HepG2 (cell line): ENCODE results near the gene PPP4R4.
A peak's percentile ranks its signal among the peaks of the same experiment; 100 is the strongest.

ENCODE experiments used
- ARHGAP35 ChIP-seq: sonication (generic); formaldehyde crosslinking; IDR thresholded peaks from 2 replicates; pipeline ENCODE4 v1.9.0; 2022; ENCODE audit warnings: mild to moderate bottlenecking, inconsistent platforms, moderate library complexity, missing genetic modification reagents, borderline replicate concordance
- GTF2F1 ChIP-seq: fragments of 150-350 bp; IDR thresholded peaks from 2 replicates; pipeline ENCODE4 v1.6.1; 2014; ENCODE audit warnings: low read length
- HDAC2 ChIP-seq: sonication (generic); formaldehyde crosslinking; IDR thresholded peaks from 2 replicates; pipeline ENCODE4 v1.4.0; 2020; ENCODE audit warnings: missing genetic modification reagents
- KDM5A ChIP-seq: fragments of 200-600 bp; sonication (generic); IDR thresholded peaks from 2 replicates; pipeline ENCODE4 v1.7.0; 2018; ENCODE audit warnings: antibody characterized with exemption, mild to moderate bottlenecking, low read length, borderline replicate concordance
- NR2C2 ChIP-seq: sonication (generic); formaldehyde crosslinking; IDR thresholded peaks from 2 replicates; pipeline ENCODE4 v1.4.0; 2020; ENCODE audit warnings: missing genetic modification reagents, mild to moderate bottlenecking, moderate library complexity, borderline replicate concordance
- ZNF766 ChIP-seq: sonication (generic); formaldehyde crosslinking; IDR thresholded peaks from 2 replicates; pipeline ENCODE4 v1.5.0; 2020; ENCODE audit warnings: missing genetic modification reagents, borderline replicate concordance
- TF ChIP-seq, protein P1 (sequence below): sonication (generic); formaldehyde crosslinking; IDR thresholded peaks from 2 replicates; pipeline ENCODE4 v1.4.0; 2020; ENCODE audit warnings: mild to moderate bottlenecking, missing genetic modification reagents
- TF ChIP-seq, protein P2 (sequence below): sonication (generic); formaldehyde crosslinking; IDR thresholded peaks from 2 replicates; pipeline ENCODE4 v1.5.0; 2020; ENCODE audit warnings: mild to moderate bottlenecking, missing genetic modification reagents, moderate library complexity
- TF ChIP-seq, protein P3 (sequence below): sonication (generic); formaldehyde crosslinking; IDR thresholded peaks from 2 replicates; pipeline ENCODE4 v1.4.0; 2020; ENCODE audit warnings: missing genetic modification reagents

GRCh38 chr14:94321421-94322271 lies 147.5 kb downstream of the PPP4R4 start:
- no peak for TF ChIP-seq ZNF766 (CRISPR knock-in tag)
- TF ChIP-seq HDAC2 (CRISPR knock-in tag): no peak
- TF ChIP-seq, protein P1, sequence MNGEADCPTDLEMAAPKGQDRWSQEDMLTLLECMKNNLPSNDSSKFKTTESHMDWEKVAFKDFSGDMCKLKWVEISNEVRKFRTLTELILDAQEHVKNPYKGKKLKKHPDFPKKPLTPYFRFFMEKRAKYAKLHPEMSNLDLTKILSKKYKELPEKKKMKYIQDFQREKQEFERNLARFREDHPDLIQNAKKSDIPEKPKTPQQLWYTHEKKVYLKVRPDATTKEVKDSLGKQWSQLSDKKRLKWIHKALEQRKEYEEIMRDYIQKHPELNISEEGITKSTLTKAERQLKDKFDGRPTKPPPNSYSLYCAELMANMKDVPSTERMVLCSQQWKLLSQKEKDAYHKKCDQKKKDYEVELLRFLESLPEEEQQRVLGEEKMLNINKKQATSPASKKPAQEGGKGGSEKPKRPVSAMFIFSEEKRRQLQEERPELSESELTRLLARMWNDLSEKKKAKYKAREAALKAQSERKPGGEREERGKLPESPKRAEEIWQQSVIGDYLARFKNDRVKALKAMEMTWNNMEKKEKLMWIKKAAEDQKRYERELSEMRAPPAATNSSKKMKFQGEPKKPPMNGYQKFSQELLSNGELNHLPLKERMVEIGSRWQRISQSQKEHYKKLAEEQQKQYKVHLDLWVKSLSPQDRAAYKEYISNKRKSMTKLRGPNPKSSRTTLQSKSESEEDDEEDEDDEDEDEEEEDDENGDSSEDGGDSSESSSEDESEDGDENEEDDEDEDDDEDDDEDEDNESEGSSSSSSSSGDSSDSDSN (CRISPR knock-in tag): no peak; the same call in 1 of the 2 replicates
- no peak for TF ChIP-seq NR2C2 (CRISPR knock-in tag)
- TF ChIP-seq ARHGAP35 (CRISPR knock-in tag): no peak
- TF ChIP-seq, protein P2, sequence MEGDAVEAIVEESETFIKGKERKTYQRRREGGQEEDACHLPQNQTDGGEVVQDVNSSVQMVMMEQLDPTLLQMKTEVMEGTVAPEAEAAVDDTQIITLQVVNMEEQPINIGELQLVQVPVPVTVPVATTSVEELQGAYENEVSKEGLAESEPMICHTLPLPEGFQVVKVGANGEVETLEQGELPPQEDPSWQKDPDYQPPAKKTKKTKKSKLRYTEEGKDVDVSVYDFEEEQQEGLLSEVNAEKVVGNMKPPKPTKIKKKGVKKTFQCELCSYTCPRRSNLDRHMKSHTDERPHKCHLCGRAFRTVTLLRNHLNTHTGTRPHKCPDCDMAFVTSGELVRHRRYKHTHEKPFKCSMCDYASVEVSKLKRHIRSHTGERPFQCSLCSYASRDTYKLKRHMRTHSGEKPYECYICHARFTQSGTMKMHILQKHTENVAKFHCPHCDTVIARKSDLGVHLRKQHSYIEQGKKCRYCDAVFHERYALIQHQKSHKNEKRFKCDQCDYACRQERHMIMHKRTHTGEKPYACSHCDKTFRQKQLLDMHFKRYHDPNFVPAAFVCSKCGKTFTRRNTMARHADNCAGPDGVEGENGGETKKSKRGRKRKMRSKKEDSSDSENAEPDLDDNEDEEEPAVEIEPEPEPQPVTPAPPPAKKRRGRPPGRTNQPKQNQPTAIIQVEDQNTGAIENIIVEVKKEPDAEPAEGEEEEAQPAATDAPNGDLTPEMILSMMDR (CRISPR knock-in tag): 0 out of 2 replicates have a peak, but pooled peaks have one; percentile 5
- no peak for TF ChIP-seq KDM5A
- TF ChIP-seq, protein P3, sequence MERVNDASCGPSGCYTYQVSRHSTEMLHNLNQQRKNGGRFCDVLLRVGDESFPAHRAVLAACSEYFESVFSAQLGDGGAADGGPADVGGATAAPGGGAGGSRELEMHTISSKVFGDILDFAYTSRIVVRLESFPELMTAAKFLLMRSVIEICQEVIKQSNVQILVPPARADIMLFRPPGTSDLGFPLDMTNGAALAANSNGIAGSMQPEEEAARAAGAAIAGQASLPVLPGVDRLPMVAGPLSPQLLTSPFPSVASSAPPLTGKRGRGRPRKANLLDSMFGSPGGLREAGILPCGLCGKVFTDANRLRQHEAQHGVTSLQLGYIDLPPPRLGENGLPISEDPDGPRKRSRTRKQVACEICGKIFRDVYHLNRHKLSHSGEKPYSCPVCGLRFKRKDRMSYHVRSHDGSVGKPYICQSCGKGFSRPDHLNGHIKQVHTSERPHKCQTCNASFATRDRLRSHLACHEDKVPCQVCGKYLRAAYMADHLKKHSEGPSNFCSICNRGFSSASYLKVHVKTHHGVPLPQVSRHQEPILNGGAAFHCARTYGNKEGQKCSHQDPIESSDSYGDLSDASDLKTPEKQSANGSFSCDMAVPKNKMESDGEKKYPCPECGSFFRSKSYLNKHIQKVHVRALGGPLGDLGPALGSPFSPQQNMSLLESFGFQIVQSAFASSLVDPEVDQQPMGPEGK: no peak
- TF ChIP-seq GTF2F1: no peak
